Fibroblast of lung (primary cell): ENCODE measurements around the gene TBX21.

Experiments used
- EZH2 ChIP-seq: IDR thresholded peaks from 2 replicates; pipeline ENCODE4 v1.5.1; 2012; ENCODE audit warnings: low read length, control low read depth, mild to moderate bottlenecking; ENCODE audit errors: missing control alignments
- TF ChIP-seq, protein P1 (sequence below), 2 donors: IDR thresholded peaks in 1 of 2; conservative IDR thresholded peaks in 1 of 2; 1 replicate in 1 of 2; 2 replicates in 1 of 2; pipeline ENCODE4 v1.5.1; 2011 to 2012; ENCODE audit warnings: low read length in 2 of 2, control low read depth in 1 of 2, inconsistent platforms in 1 of 2, low read depth in 1 of 2, mild to moderate bottlenecking in 1 of 2

- TF ChIP-seq, protein P1, sequence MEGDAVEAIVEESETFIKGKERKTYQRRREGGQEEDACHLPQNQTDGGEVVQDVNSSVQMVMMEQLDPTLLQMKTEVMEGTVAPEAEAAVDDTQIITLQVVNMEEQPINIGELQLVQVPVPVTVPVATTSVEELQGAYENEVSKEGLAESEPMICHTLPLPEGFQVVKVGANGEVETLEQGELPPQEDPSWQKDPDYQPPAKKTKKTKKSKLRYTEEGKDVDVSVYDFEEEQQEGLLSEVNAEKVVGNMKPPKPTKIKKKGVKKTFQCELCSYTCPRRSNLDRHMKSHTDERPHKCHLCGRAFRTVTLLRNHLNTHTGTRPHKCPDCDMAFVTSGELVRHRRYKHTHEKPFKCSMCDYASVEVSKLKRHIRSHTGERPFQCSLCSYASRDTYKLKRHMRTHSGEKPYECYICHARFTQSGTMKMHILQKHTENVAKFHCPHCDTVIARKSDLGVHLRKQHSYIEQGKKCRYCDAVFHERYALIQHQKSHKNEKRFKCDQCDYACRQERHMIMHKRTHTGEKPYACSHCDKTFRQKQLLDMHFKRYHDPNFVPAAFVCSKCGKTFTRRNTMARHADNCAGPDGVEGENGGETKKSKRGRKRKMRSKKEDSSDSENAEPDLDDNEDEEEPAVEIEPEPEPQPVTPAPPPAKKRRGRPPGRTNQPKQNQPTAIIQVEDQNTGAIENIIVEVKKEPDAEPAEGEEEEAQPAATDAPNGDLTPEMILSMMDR (conservative IDR thresholded peaks at IDR 0.05 in 1 of 2, IDR thresholded peaks at IDR 0.05 in 1 of 2; ENCODE audit: low read depth in 1 of 2, low read length in 2 of 2) = no peak
- TF ChIP-seq EZH2 = no peak
These were observed 29.7 kb downstream of the TBX21 start for GRCh38 chr17:47762728-47763127.
